SK-N-SH (cell line): ENCODE data around the gene CNGA3. TPM values are rescaled to one million over a fixed set of nuclear protein-coding genes. Genes with fewer than 3 reads are reported as not detected.

Experiments used
- CTCF ChIA-PET: fragments of 300-600, 350-600 bp; formaldehyde crosslinking; extraction: SDS; loops from one replicate; lab custom pipeline; 2021; lab: Yijun Ruan, JAX
- POLR2A ChIA-PET: fragments of 350-600 bp; sonication (Branson Sonifier 250); formaldehyde crosslinking; extraction: SDS; loops from one replicate; lab custom pipeline; 2020; ENCODE audit warnings: antibody characterized with exemption, inconsistent platforms; lab: Yijun Ruan, JAX
- DNase-seq: peaks from one replicate; pipeline ENCODE4 v3.0.0; 2012
- H2AFZ ChIP-seq: fragments of 200-600 bp; sonication (generic); 2 replicates; pipeline ENCODE4 v1.8.1; 2016; ENCODE audit warnings: antibody characterized with exemption, mild to moderate bottlenecking, low read depth
- H3F3A ChIP-seq: fragments of 200-600 bp; sonication (generic); replicated peaks from 2 replicates; pipeline ENCODE3; 2016; ENCODE audit warnings: antibody characterized with exemption, mild to moderate bottlenecking; ENCODE audit not compliant: insufficient read depth
- H3K27ac ChIP-seq, 2 experiments: fragments of 200-500 bp in 1 of 2; fragments of 200-600 bp in 1 of 2; sonication (Bioruptor generic) in 1 of 2; sonication (generic), shearing (Covaris generic) in 1 of 2; 2 replicates each; pipeline versions ENCODE4 v1.5.1 to v1.6.1; 2014 to 2016; ENCODE audit warnings: low read depth in 2 of 2, inconsistent platforms in 1 of 2, low read length in 1 of 2, mild to moderate bottlenecking in 1 of 2, mixed read lengths in 1 of 2
- H3K27me3 ChIP-seq: fragments of 200-600 bp; sonication (generic), shearing (Covaris generic); 2 replicates; pipeline ENCODE4 v1.6.1; 2016; ENCODE audit warnings: mixed run types; ENCODE audit not compliant: insufficient read depth
- H3K36me3 ChIP-seq, 2 experiments: fragments of 200-500 bp in 1 of 2; fragments of 200-600 bp in 1 of 2; sonication (Bioruptor generic) in 1 of 2; sonication (generic) in 1 of 2; replicated peaks in 1 of 2; 2 replicates each; pipeline versions ENCODE3 to v1.5.1; 2014 to 2016; ENCODE audit warnings: low read length in 1 of 2, mild to moderate bottlenecking in 1 of 2; ENCODE audit not compliant: insufficient read depth in 2 of 2, control insufficient read depth in 1 of 2
- H3K4me1 ChIP-seq, 2 experiments: fragments of 200-500 bp in 1 of 2; fragments of 200-600 bp in 1 of 2; sonication (Bioruptor generic) in 1 of 2; sonication (generic), shearing (Covaris generic) in 1 of 2; 2 replicates each; pipeline versions ENCODE4 v1.5.1 to v1.6.1; 2014 to 2016; ENCODE audit warnings: low read depth in 1 of 2, low read length in 1 of 2, mixed run types in 1 of 2; ENCODE audit not compliant: insufficient read depth in 2 of 2, control insufficient read depth in 1 of 2
- H3K4me2 ChIP-seq: fragments of 200-600 bp; sonication (generic), shearing (Covaris generic); 2 replicates; pipeline ENCODE4 v1.6.1; 2017; ENCODE audit warnings: mixed run types
- H3K4me3 ChIP-seq, 2 experiments: fragments of 200-500 bp in 1 of 2; fragments of 200-600 bp in 1 of 2; sonication (Bioruptor generic) in 1 of 2; sonication (generic), shearing (Covaris generic) in 1 of 2; 2 replicates each; pipeline versions ENCODE4 v1.5.1 to v1.8.1; 2014 to 2016; ENCODE audit warnings: low read depth in 2 of 2, inconsistent platforms in 1 of 2, low read length in 1 of 2, mild to moderate bottlenecking in 1 of 2, mixed read lengths in 1 of 2, moderate library complexity in 1 of 2
- H3K79me2 ChIP-seq: fragments of 200-600 bp; sonication (generic); 2 replicates; pipeline ENCODE4 v1.8.1; 2017; ENCODE audit warnings: mild to moderate bottlenecking; ENCODE audit not compliant: insufficient read depth
- H3K9ac ChIP-seq: fragments of 200-600 bp; sonication (generic); 2 replicates; pipeline ENCODE4 v1.6.1; 2017; ENCODE audit warnings: mixed run types
- H3K9me2 ChIP-seq: fragments of 200-600 bp; sonication (generic); 2 replicates; pipeline ENCODE4 v1.6.1; 2017; ENCODE audit warnings: mixed run types
- H3K9me3 ChIP-seq: fragments of 200-600 bp; sonication (generic); 2 replicates; pipeline ENCODE4 v1.6.1; 2017; ENCODE audit warnings: mixed run types, mild to moderate bottlenecking, moderate library complexity
- H4K20me1 ChIP-seq: fragments of 200-600 bp; sonication (generic); 2 replicates; pipeline ENCODE4 v1.6.1; 2017; ENCODE audit warnings: mild to moderate bottlenecking, mixed run types; ENCODE audit not compliant: insufficient read depth
- FOXM1 ChIP-seq: IDR thresholded peaks from 2 replicates; pipeline ENCODE4 v1.4.0; 2012; ENCODE audit warnings: low read depth, mild to moderate bottlenecking
- GABPA ChIP-seq: IDR thresholded peaks from 2 replicates; pipeline ENCODE4 v1.4.0; 2012; ENCODE audit warnings: low read depth, mild to moderate bottlenecking
- MXI1 ChIP-seq: IDR thresholded peaks from 2 replicates; pipeline ENCODE4 v1.6.1; 2012; ENCODE audit warnings: mild to moderate bottlenecking, low read depth, low read length, improper control_type of control experiment
- POLR2AphosphoS5 ChIP-seq: IDR thresholded peaks from 2 replicates; pipeline ENCODE4 v1.6.1; 2012; ENCODE audit warnings: low read depth, low read length
- RFX5 ChIP-seq: IDR thresholded peaks from 2 replicates; pipeline ENCODE4 v1.6.1; 2012; ENCODE audit warnings: mild to moderate bottlenecking, improper control_type of control experiment, low read length
- TAF1 ChIP-seq: IDR thresholded peaks from 2 replicates; pipeline ENCODE4 v1.6.1; 2012; ENCODE audit warnings: low read depth, mild to moderate bottlenecking, low read length, moderate library complexity, borderline replicate concordance
- YY1 ChIP-seq: IDR thresholded peaks from 2 replicates; pipeline ENCODE4 v1.4.0; 2012; ENCODE audit warnings: low read depth, mild to moderate bottlenecking
- WGBS: methylation state at CpG from one replicate; pipeline ENCODE4 v1.1.6; 2017; ENCODE audit warnings: low lambda C conversion rate; 5-methylcytosine and 5-hydroxymethylcytosine counted together
- polyA plus RNA-seq, 3 experiments: library from polyadenylated mRNA; depleted of rRNA; stranded (reverse); fragments of >200 nt; gene quantifications; 2 replicates each; pipeline ENCODE4 v1.2.3, GENCODE V29; 2012
- TF ChIP-seq, protein P1 (sequence below): IDR thresholded peaks from 2 replicates; pipeline ENCODE4 v1.6.1; 2012; ENCODE audit warnings: mild to moderate bottlenecking, low read depth, low read length, moderate library complexity
- TF ChIP-seq, protein P2 (sequence below): IDR thresholded peaks from 2 replicates; pipeline ENCODE4; 2012
- TF ChIP-seq, protein P3 (sequence below): IDR thresholded peaks from 2 replicates; pipeline ENCODE4 v1.4.0; 2012; ENCODE audit warnings: low read depth, borderline replicate concordance
- TF ChIP-seq, protein P4 (sequence below): IDR thresholded peaks from 2 replicates; pipeline ENCODE4 v1.4.0; 2012; ENCODE audit warnings: low read depth, borderline replicate concordance

Gene CNGA3
- polyA plus RNA-seq, 1 of the 3 experiments (the other 2 are of a cell fraction) = not detected

DNA sequence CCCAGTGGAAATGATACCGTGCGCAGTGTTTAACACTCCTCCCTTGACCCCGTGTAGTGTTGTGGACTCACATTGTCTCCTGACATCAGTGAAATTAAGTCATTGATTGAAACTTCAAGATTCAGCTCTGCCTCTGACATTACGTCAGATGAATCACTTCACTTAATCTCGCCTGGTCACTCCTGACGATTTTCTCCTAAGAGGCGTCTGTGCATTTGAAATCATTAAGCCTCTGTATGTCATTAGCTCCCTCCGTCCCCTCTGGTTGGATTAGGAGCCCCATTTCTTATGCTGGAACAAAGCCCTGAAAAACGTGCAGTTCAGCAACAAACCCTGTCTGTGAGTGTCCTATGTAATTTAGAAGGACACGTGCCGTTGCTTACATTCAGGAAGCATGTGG is 36.7 kb upstream of the CNGA3 start:
- H3K27ac ChIP-seq = no peak overlapping the region
- WGBS = 79% methylated on average over 11 of the region's 11 CpGs
- no peaks in the 10 kb centered on the region for H3K9me2 ChIP-seq
- no peak overlapping the region for H3K4me2 ChIP-seq
- H4K20me1 ChIP-seq = no peaks in the 10 kb centered on the region
- H3K4me3 ChIP-seq = no peak overlapping the region
- POLR2A ChIA-PET = no interaction called here
- H2AFZ ChIP-seq = no peak overlapping the region
- no peaks in the 10 kb centered on the region for H3K4me1 ChIP-seq
- no peaks in the 10 kb centered on the region for H3K36me3 ChIP-seq
- CTCF ChIA-PET = no interaction called here
- no peaks in the 10 kb centered on the region for H3K9me3 ChIP-seq
- no peaks in the 10 kb centered on the region for H3K27me3 ChIP-seq
- TF ChIP-seq TAF1 = no peak
- no peak for TF ChIP-seq GABPA
- no peaks in the 10 kb centered on the region for H3F3A ChIP-seq
- H3K9ac ChIP-seq = no peak overlapping the region
- H3K79me2 ChIP-seq = no peaks in the 10 kb centered on the region
- DNase-seq = no peak

DNA sequence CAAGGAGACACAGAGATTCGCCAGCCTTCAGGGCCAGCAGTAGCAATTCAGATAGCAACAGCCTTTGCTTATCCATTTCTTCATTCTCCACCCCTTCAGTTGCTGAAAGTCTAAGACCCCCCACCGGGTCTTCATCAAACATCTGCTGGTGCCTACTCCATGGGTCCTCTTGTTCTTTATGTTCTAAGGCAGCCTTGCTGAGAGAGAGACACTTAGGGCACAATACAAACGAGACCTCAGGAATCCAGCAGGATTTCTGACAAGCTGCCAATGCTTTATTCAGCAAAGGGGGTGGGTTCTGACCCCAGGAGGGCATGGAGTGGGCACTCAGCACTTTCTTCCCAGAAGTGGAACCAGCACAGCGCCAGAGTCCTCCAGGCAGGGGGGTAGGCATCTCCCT is 36.2 kb upstream of the CNGA3 start:
- H3K9me2 ChIP-seq = no peaks in the 10 kb centered on the region
- H4K20me1 ChIP-seq = no peaks in the 10 kb centered on the region
- ChIA-PET POLR2A (no interaction called here), CTCF (no interaction called here)
- H3F3A ChIP-seq = no peaks in the 10 kb centered on the region
- H3K4me3 ChIP-seq = no peak overlapping the region
- no peaks in the 10 kb centered on the region for H3K4me1 ChIP-seq
- no peak overlapping the region for H3K27ac ChIP-seq
- H3K27me3 ChIP-seq = no peaks in the 10 kb centered on the region
- WGBS = 39% methylated on average over 4 of the region's 4 CpGs
- no peak for DNase-seq
- no peaks in the 10 kb centered on the region for H3K9me3 ChIP-seq
- no peak overlapping the region for H2AFZ ChIP-seq
- H3K9ac ChIP-seq = no peak overlapping the region
- no peak for TF ChIP-seq TAF1
- no peak for TF ChIP-seq FOXM1
- no peak for TF ChIP-seq MXI1
- TF ChIP-seq, protein P1, sequence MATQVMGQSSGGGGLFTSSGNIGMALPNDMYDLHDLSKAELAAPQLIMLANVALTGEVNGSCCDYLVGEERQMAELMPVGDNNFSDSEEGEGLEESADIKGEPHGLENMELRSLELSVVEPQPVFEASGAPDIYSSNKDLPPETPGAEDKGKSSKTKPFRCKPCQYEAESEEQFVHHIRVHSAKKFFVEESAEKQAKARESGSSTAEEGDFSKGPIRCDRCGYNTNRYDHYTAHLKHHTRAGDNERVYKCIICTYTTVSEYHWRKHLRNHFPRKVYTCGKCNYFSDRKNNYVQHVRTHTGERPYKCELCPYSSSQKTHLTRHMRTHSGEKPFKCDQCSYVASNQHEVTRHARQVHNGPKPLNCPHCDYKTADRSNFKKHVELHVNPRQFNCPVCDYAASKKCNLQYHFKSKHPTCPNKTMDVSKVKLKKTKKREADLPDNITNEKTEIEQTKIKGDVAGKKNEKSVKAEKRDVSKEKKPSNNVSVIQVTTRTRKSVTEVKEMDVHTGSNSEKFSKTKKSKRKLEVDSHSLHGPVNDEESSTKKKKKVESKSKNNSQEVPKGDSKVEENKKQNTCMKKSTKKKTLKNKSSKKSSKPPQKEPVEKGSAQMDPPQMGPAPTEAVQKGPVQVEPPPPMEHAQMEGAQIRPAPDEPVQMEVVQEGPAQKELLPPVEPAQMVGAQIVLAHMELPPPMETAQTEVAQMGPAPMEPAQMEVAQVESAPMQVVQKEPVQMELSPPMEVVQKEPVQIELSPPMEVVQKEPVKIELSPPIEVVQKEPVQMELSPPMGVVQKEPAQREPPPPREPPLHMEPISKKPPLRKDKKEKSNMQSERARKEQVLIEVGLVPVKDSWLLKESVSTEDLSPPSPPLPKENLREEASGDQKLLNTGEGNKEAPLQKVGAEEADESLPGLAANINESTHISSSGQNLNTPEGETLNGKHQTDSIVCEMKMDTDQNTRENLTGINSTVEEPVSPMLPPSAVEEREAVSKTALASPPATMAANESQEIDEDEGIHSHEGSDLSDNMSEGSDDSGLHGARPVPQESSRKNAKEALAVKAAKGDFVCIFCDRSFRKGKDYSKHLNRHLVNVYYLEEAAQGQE = no peak
- TF ChIP-seq, protein P2, sequence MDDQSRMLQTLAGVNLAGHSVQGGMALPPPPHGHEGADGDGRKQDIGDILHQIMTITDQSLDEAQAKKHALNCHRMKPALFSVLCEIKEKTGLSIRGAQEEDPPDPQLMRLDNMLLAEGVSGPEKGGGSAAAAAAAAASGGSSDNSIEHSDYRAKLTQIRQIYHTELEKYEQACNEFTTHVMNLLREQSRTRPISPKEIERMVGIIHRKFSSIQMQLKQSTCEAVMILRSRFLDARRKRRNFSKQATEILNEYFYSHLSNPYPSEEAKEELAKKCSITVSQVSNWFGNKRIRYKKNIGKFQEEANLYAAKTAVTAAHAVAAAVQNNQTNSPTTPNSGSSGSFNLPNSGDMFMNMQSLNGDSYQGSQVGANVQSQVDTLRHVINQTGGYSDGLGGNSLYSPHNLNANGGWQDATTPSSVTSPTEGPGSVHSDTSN = no peak
- no peak for TF ChIP-seq POLR2AphosphoS5
- TF ChIP-seq, protein P3, sequence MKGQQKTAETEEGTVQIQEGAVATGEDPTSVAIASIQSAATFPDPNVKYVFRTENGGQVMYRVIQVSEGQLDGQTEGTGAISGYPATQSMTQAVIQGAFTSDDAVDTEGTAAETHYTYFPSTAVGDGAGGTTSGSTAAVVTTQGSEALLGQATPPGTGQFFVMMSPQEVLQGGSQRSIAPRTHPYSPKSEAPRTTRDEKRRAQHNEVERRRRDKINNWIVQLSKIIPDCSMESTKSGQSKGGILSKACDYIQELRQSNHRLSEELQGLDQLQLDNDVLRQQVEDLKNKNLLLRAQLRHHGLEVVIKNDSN = no peak
- no peak for TF ChIP-seq YY1
- TF ChIP-seq, protein P4, sequence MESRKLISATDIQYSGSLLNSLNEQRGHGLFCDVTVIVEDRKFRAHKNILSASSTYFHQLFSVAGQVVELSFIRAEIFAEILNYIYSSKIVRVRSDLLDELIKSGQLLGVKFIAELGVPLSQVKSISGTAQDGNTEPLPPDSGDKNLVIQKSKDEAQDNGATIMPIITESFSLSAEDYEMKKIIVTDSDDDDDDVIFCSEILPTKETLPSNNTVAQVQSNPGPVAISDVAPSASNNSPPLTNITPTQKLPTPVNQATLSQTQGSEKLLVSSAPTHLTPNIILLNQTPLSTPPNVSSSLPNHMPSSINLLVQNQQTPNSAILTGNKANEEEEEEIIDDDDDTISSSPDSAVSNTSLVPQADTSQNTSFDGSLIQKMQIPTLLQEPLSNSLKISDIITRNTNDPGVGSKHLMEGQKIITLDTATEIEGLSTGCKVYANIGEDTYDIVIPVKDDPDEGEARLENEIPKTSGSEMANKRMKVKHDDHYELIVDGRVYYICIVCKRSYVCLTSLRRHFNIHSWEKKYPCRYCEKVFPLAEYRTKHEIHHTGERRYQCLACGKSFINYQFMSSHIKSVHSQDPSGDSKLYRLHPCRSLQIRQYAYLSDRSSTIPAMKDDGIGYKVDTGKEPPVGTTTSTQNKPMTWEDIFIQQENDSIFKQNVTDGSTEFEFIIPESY = no peak
- TF ChIP-seq RFX5 = no peak
- TF ChIP-seq, all 33 proteins: peak for 0
- Histone ChIP-seq H3K4me2 (no peak overlapping the region), H3K36me3 (no peaks in the 10 kb centered on the region), H3K79me2 (no peaks in the 10 kb centered on the region)
